Sigmoid colon (tissue), 3 donors: ENCODE data around the gene VAC14.

Source experiments
- CTCF ChIP-seq, 4 experiments: fragments of 450-650 bp in 3 of 4; fragments of 200-600 bp in 1 of 4; IDR thresholded peaks; one replicate each; pipeline ENCODE4 v1.5.1; 2016 to 2019; ENCODE audit warnings: antibody characterized with exemption in 4 of 4, mild to moderate bottlenecking in 3 of 4, moderate library complexity in 2 of 4
- POLR2A ChIP-seq, 2 donors: fragments of 450-650 bp; IDR thresholded peaks; one replicate each; pipeline ENCODE4 v1.6.1; 2016; ENCODE audit warnings: antibody characterized with exemption in 2 of 2, mild to moderate bottlenecking in 2 of 2, moderate library complexity in 2 of 2

DNA sequence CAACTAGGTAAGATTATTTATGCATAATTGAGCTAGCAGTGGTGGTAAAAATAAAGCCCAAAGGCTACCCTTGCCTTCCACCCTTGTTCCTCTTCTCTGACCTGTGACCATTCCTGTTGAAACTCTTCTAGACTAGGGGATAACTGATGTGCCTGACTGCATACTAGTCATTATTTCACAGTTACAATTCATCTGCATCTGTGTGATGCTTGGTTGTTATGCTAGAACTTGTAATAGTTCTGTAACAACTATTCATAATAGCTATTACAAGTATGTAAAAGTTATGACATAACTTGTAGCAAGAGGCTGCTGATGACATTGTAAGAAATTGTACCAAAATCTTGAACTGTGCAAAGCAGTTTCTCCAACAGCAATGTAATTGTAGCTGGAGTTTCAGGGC, 2.4 kb upstream of the VAC14 start:
- no peak for TF ChIP-seq CTCF (IDR thresholded peaks at IDR 0.05)
- TF ChIP-seq POLR2A (IDR thresholded peaks at IDR 0.05), result no peak
